ENCODE results near the gene SUSD3. TPM values are rescaled to one million over a fixed set of nuclear protein-coding genes. Genes with fewer than 3 reads are reported as not detected.

SUSD3 gene
- total RNA-seq, 1 donor from 2014 or later = 9.1 TPM

GRCh38 chr9:93124793-93125192 is 66.3 kb downstream of the SUSD3 start:
- H3K27ac Mint-ChIP-seq = no peak overlapping the region
- ChIA-PET CTCF (no interaction called here), POLR2A (no interaction called here)
- no peaks in the 10 kb centered on the region for H3K27me3 Mint-ChIP-seq
- peaks cover 7% of the 10 kb centered on the region for H3K36me3 Mint-ChIP-seq (ENCODE audit: low read depth)
- TF ChIP-seq, protein P1, sequence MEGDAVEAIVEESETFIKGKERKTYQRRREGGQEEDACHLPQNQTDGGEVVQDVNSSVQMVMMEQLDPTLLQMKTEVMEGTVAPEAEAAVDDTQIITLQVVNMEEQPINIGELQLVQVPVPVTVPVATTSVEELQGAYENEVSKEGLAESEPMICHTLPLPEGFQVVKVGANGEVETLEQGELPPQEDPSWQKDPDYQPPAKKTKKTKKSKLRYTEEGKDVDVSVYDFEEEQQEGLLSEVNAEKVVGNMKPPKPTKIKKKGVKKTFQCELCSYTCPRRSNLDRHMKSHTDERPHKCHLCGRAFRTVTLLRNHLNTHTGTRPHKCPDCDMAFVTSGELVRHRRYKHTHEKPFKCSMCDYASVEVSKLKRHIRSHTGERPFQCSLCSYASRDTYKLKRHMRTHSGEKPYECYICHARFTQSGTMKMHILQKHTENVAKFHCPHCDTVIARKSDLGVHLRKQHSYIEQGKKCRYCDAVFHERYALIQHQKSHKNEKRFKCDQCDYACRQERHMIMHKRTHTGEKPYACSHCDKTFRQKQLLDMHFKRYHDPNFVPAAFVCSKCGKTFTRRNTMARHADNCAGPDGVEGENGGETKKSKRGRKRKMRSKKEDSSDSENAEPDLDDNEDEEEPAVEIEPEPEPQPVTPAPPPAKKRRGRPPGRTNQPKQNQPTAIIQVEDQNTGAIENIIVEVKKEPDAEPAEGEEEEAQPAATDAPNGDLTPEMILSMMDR (IDR thresholded peaks at IDR 0.05) = no peak
- DNase-seq (peak; percentile 11), ATAC-seq (ENCODE audit: low read depth) (no peak)
- H3K4me1 Mint-ChIP-seq = peaks cover 31% of the 10 kb centered on the region
- no peak overlapping the region for H3K4me3 Mint-ChIP-seq
- intact Hi-C loops (cut with micrococcal nuclease) = no loop called here
- H3K9me3 Mint-ChIP-seq = no peaks in the 10 kb centered on the region

DNA sequence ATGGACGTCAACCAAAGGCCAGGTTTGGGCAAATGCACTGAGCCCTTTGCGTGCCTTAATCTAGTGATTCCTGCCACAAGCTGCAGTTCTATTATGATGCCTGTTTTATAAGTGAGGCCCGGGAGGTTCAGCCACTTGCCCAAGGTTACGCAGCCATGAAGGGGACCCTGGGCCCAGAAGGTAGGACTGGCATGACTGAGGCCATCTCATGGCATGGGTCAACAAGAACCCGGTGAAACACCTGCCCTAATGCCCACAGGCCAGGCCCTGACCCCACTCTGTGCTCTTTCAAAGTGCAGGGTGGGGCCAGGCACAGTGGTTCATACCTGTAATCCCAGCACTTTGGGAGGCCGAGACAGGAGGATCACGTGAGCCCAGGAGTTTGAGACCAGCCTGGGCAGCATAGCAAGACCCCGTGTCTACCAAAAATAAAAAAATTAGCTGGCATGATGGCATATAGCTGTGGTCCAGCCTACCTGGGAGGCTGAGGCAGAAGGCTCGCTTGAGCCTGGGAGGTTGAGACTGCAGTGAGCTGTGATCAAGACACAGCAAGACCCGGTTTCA is 66.9 kb downstream of the SUSD3 start:
- H3K4me1 Mint-ChIP-seq = peaks cover 25% of the 10 kb centered on the region
- peak; percentile 6 for DNase-seq
- H3K36me3 Mint-ChIP-seq (ENCODE audit: low read depth) = peaks cover 7% of the 10 kb centered on the region
- H3K27ac Mint-ChIP-seq = no peak overlapping the region
- no peak overlapping the region for H3K4me3 Mint-ChIP-seq
- no peaks in the 10 kb centered on the region for H3K9me3 Mint-ChIP-seq
- H3K27me3 Mint-ChIP-seq = no peaks in the 10 kb centered on the region
- CTCF ChIA-PET = no interaction called here
- POLR2A ChIA-PET = no interaction called here
- ATAC-seq (ENCODE audit: low read depth) = no peak
- intact Hi-C loops (cut with micrococcal nuclease) = no loop called here
- TF ChIP-seq, protein P1 (IDR thresholded peaks at IDR 0.05) = no peak

DNA sequence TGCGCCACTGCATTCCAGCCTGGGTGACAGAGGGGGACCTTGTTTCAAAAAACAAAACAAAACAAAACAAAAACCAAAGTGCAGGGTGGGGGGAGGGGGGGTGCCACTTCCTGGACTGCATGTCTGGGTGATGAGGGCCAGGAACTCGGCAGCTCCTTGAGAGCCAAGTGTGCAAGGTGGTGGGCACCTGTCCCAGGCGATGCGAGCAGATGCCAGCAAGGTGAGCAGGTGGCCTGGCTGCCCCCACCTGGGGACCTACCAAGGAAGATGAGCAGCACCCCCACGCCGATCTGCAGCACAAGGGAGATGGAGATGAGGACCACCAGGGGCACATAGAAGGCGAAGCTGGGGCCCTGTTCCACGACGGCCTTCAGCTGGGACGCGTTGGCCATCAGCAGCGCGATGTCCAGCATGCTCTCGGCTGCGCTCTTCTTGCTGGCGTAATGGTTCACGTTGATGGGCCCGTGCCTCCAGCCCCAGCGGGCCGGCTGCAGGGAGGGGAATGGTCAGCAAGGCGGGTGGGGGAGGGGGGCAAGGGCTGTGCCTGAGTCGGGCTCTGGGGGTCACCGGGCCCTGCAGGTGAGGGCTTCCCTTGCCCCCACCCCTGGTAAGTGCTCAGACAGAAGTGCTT is 67.8 kb downstream of the SUSD3 start:
- H3K9me3 Mint-ChIP-seq = no peaks in the 10 kb centered on the region
- intact Hi-C loops (cut with micrococcal nuclease) = no loop called here
- no peak overlapping the region for H3K4me3 Mint-ChIP-seq
- ATAC-seq (ENCODE audit: low read depth) (no peak), DNase-seq (peak; percentile 12)
- CTCF ChIA-PET = no interaction called here
- POLR2A ChIA-PET = interaction anchor here (1.0 kb wide), 1 partner anchor 9 kb away, joined by 3 read pairs; no protein-coding TSS in a partner anchor
- H3K27ac Mint-ChIP-seq = no peak overlapping the region
- H3K4me1 Mint-ChIP-seq = peaks cover 20% of the 10 kb centered on the region
- H3K36me3 Mint-ChIP-seq (ENCODE audit: low read depth) = peaks cover 5% of the 10 kb centered on the region
- H3K27me3 Mint-ChIP-seq = no peaks in the 10 kb centered on the region
- TF ChIP-seq, protein P1 (IDR thresholded peaks at IDR 0.05) = no peak

DNA sequence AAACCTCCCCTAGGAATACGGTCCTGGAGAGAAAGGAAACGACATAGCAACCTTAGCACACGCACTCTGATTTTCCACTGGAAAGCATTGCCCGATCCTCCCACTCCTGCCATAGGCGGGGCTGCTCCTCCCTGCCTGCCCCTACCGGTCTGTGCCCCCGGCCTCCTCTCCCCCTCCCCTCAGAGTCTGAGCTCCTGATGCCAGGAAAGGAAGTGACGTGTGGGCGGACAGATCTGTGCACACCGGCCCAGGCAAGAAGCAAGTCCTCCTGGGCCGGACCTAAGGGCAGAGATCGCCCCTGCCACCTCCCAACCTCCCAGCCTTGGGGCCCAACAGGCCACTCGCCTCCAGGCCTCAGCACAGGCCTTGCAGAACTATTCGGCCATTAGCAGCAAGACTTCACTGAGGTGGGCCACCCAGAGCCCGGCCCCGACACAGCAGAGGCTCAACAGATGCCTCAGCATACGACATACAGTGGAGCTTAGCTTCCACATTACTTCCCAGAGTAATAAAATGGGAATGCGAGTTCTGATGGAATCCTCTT is 68.4 kb downstream of the SUSD3 start:
- H3K27ac Mint-ChIP-seq = no peak overlapping the region
- H3K36me3 Mint-ChIP-seq (ENCODE audit: low read depth) = peaks cover 5% of the 10 kb centered on the region
- peak; percentile 13 for DNase-seq
- no peak for ATAC-seq (ENCODE audit: low read depth)
- H3K4me1 Mint-ChIP-seq = peaks cover 18% of the 10 kb centered on the region
- ChIA-PET CTCF (no interaction called here), POLR2A (interaction anchor here (1.0 kb wide), 1 partner anchor 9 kb away, joined by 3 read pairs; no protein-coding TSS in a partner anchor)
- intact Hi-C loops (cut with micrococcal nuclease) = no loop called here
- TF ChIP-seq, protein P1 (IDR thresholded peaks at IDR 0.05) = no peak
- no peak overlapping the region for H3K4me3 Mint-ChIP-seq
- H3K27me3 Mint-ChIP-seq = no peaks in the 10 kb centered on the region
- no peaks in the 10 kb centered on the region for H3K9me3 Mint-ChIP-seq

- ATAC-seq (ENCODE audit: low read depth) = no peak
- peaks cover 5% of the 10 kb centered on the region for H3K36me3 Mint-ChIP-seq (ENCODE audit: low read depth)
- ChIA-PET POLR2A (no interaction called here), CTCF (no interaction called here)
- no peaks in the 10 kb centered on the region for H3K27me3 Mint-ChIP-seq
- no peaks in the 10 kb centered on the region for H3K9me3 Mint-ChIP-seq
- H3K27ac Mint-ChIP-seq = no peak overlapping the region
- DNase-seq = peak; percentile 14
- TF ChIP-seq, protein P1 (IDR thresholded peaks at IDR 0.05) = no peak
- peaks cover 21% of the 10 kb centered on the region for H3K4me1 Mint-ChIP-seq
- H3K4me3 Mint-ChIP-seq = no peak overlapping the region
- intact Hi-C loops (cut with micrococcal nuclease) = no loop called here
Measured at GRCh38 chr9:93127395-93127911, 69.0 kb downstream of the SUSD3 start.

All from activated B cell treated with CpG ODN at 0.5 μM for 24 hours (primary cell).